Smooth muscle cell (in vitro differentiated cells): Measurements from ENCODE around the gene GOLGA6L9. TPM values are rescaled to one million over a fixed set of nuclear protein-coding genes. Genes with fewer than 3 reads are reported as not detected.

Experiments used
- polyA plus RNA-seq: library from polyadenylated mRNA; unstranded; fragments of >200 nt; fragmentation: Nextera tagmentation; extraction: Ambion mirVana; gene quantifications from 2 replicates; pipeline ENCODE4 v1.2.1, GENCODE V29; 2016
- small RNA-seq: library from RNA; depleted of rRNA; stranded (forward); fragments of <200 nt; gene quantifications from one replicate; pipeline ENCODE3, GENCODE V24; 2014
- total RNA-seq: library from RNA; depleted of rRNA; stranded (reverse); fragments of >200 nt; gene quantifications from 2 replicates; pipeline ENCODE4 v1.2.3, GENCODE V29; 2014

Gene GOLGA6L9
- total and polyA plus RNA-seq, 2 experiments from 2014 or later, result 1.8 to 5.3 TPM

Small RNAs within 50 kb of the gene (small RNA-seq; reads per million reads assigned to genes)
- not detected for gene AC245033.3

Other genes starting within 250 kb of the GOLGA6L9 start
- 12.8 and 13.2 TPM in 2 replicates for gene EFL1, start 167.1 kb upstream of the GOLGA6L9 start, total RNA-seq
- 4.5 and 9.6 TPM in 2 replicates for gene EFL1, start 167.1 kb upstream of the GOLGA6L9 start, polyA plus RNA-seq
- gene SAXO2, start 167.0 kb upstream of the GOLGA6L9 start, total RNA-seq, result 0.54 TPM in 1 of 2 replicates, not detected in the other
- gene SAXO2, start 167.0 kb upstream of the GOLGA6L9 start, polyA plus RNA-seq, result 1.2 TPM in 1 of 2 replicates, not detected in the other
- 0.22 and 1.3 TPM in 2 replicates for gene GOLGA6L10, start 80.3 kb upstream of the GOLGA6L9 start, total RNA-seq
- gene GOLGA6L10, start 80.3 kb upstream of the GOLGA6L9 start, polyA plus RNA-seq, result 1.2 and 1.9 TPM in 2 replicates
- 3,589 and 4,582 TPM in 2 replicates for gene RPS17, start 110.6 kb downstream of the GOLGA6L9 start, total RNA-seq
- 592 and 663 TPM in 2 replicates for gene RPS17, start 110.6 kb downstream of the GOLGA6L9 start, polyA plus RNA-seq
- 5.8 and 10.2 TPM in 2 replicates for gene CPEB1, start 217.5 kb downstream of the GOLGA6L9 start, total RNA-seq
- 5.3 and 9.8 TPM in 2 replicates for gene CPEB1, start 217.5 kb downstream of the GOLGA6L9 start, polyA plus RNA-seq